Measurements from ENCODE around the gene RPS29. TPM values are rescaled to one million over a fixed set of nuclear protein-coding genes. Genes with fewer than 3 reads are reported as not detected.

RPS29 gene
- total and polyA plus RNA-seq, 9 of the 15 experiments (the other 6 are each of a cell fraction or from before 2014, with no cell fraction given), result 1,545 to 5,012 (median 2,448) TPM

- TF ChIP-seq PCBP2 (IDR thresholded peaks at IDR 0.05; ENCODE audit: low read depth, low read length, poor library complexity, severe bottlenecking) (no peak), MLX (CRISPR knock-in tag; conservative IDR thresholded peaks at IDR 0.05) (no peak)
- BruUV-seq (replicated peaks), result no TSS peak
- ChIA-PET POLR2A (interaction anchor here (0.6 kb wide), 1 partner anchor 224 kb away, joined by 4 read pairs; no protein-coding TSS in a partner anchor), CTCF (ENCODE audit: low intra/inter-chr PET ratio) (no interaction called here)
- no peaks in the 10 kb centered on the region for H3K79me2 ChIP-seq (ENCODE audit: control insufficient read depth, insufficient read depth, low read length)
- H3K4me3 ChIP-seq, result no peak overlapping the region
- no peaks in the 10 kb centered on the region for H3K27me3 ChIP-seq (ENCODE audit: control insufficient read depth in 2 of 2, insufficient read depth in 2 of 2, low read length in 2 of 2)
- H3K9me1 ChIP-seq (ENCODE audit: control insufficient read depth, insufficient read depth, low read length), result no peaks in the 10 kb centered on the region
- no peaks in the 10 kb centered on the region for H3K4me1 ChIP-seq (replicated peaks in 1 of 2; ENCODE audit: control insufficient read depth in 2 of 2, insufficient read depth in 2 of 2, low read length in 2 of 2)
- intact Hi-C loops (cut with micrococcal nuclease) (no loop called here), in situ Hi-C loops (cut with MboI) (no loop called here)
- no peaks in the 10 kb centered on the region; the same call in 1 of the 2 replicates for H4K20me1 ChIP-seq (replicated peaks; ENCODE audit: control insufficient read depth, insufficient read depth, low read length)
- no peaks in the 10 kb centered on the region for H3K36me3 ChIP-seq (ENCODE audit: control insufficient read depth, insufficient read depth, low read length)
- H3K9me3 ChIP-seq (replicated peaks; ENCODE audit: control insufficient read depth, insufficient read depth, low read depth, low read length), result no peaks in the 10 kb centered on the region
- H3K4me2 ChIP-seq (ENCODE audit: insufficient read depth, low read length), result no peak overlapping the region
- no peak for FAIRE-seq
- H2AFZ ChIP-seq (ENCODE audit: low read depth, low read length), result no peak overlapping the region
- no peak for ATAC-seq
- WGBS (ENCODE audit: insufficient coverage, low coverage, missing lambda C conversion rate), result 18% methylated on average over 3 of the region's 3 CpGs
- no peak for DNase-seq (ENCODE audit: extremely low read depth in 1 of 4, low spot score in 3 of 4)
- H3K9ac ChIP-seq (ENCODE audit: insufficient read depth in 1 of 2, low read depth in 2 of 2, low read length in 2 of 2), result no peak overlapping the region
- no peak overlapping the region for H3K27ac ChIP-seq (ENCODE audit: extremely low read depth, low read depth, low read length)
These were observed 40.5 kb downstream of the RPS29 start for GRCh38 chr14:49545716-49546115.

DNA sequence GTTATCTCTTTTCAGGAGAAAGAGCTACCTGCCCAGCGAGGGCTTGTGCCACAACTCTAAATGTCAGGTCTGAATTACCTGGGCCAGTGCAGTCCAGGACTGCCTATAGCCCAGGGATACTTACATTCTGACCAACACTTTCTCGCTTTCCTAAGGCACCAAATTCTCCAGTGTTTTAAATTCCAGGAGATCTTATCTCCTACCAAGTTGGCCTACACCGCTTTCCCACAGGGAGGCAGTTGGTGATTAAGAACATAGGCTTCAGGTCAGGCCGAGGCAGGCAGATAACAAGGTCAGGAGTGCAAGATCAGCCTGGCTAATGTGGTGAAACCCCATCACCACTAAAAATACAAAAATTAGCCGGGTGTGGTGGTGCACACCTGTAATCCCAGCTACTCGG is 41.1 kb downstream of the RPS29 start:
- in situ Hi-C loops (cut with MboI), result no loop called here
- ChIA-PET POLR2A (no interaction called here), CTCF (ENCODE audit: low intra/inter-chr PET ratio) (interaction anchor here (0.5 to 0.6 kb wide), 2 partner anchors 10 to 27 kb away, joined by 3 to 4 read pairs; no protein-coding TSS in a partner anchor)
- Histone ChIP-seq H3K79me2 (ENCODE audit: control insufficient read depth, insufficient read depth, low read length) (no peaks in the 10 kb centered on the region), H3K9ac (ENCODE audit: insufficient read depth in 1 of 2, low read depth in 2 of 2, low read length in 2 of 2) (no peak overlapping the region), H3K4me1 (replicated peaks in 1 of 2; ENCODE audit: control insufficient read depth in 2 of 2, insufficient read depth in 2 of 2, low read length in 2 of 2) (no peaks in the 10 kb centered on the region), H4K20me1 (replicated peaks; ENCODE audit: control insufficient read depth, insufficient read depth, low read length) (no peaks in the 10 kb centered on the region; the same call in 1 of the 2 replicates), H3K36me3 (ENCODE audit: control insufficient read depth, insufficient read depth, low read length) (no peaks in the 10 kb centered on the region), H3K9me1 (ENCODE audit: control insufficient read depth, insufficient read depth, low read length) (no peaks in the 10 kb centered on the region), H3K27ac (ENCODE audit: extremely low read depth, low read depth, low read length) (no peak overlapping the region), H3K4me2 (ENCODE audit: insufficient read depth, low read length) (no peak overlapping the region), H3K4me3 (no peak overlapping the region), H2AFZ (ENCODE audit: low read depth, low read length) (no peak overlapping the region), H3K27me3 (ENCODE audit: control insufficient read depth in 2 of 2, insufficient read depth in 2 of 2, low read length in 2 of 2) (no peaks in the 10 kb centered on the region), H3K9me3 (replicated peaks; ENCODE audit: control insufficient read depth, insufficient read depth, low read depth, low read length) (no peaks in the 10 kb centered on the region)
- ATAC-seq (no peak; the same call in 2 of the 3 replicates), DNase-seq (ENCODE audit: extremely low read depth in 1 of 4, low spot score in 3 of 4) (no peak), FAIRE-seq (no peak)
- intact Hi-C loops (cut with micrococcal nuclease), result no loop called here
- 0% methylated on average over 5 of the region's 6 CpGs for WGBS (ENCODE audit: insufficient coverage, low coverage, missing lambda C conversion rate)
- BruUV-seq (replicated peaks), result no TSS peak
- no peak for TF ChIP-seq FOXK1 (CRISPR knock-in tag; IDR thresholded peaks at IDR 0.05; ENCODE audit: borderline replicate concordance)
- TF ChIP-seq SRF (CRISPR knock-in tag; IDR thresholded peaks at IDR 0.05), result no peak
- no peak for TF ChIP-seq RAD21 (CRISPR knock-in tag; conservative IDR thresholded peaks at IDR 0.05 in 1 of 2, IDR thresholded peaks at IDR 0.05 in 1 of 2)
- TF ChIP-seq PHF8 (IDR thresholded peaks at IDR 0.05; ENCODE audit: borderline replicate concordance, low read length), result no peak
- TF ChIP-seq ZBTB1 (CRISPR knock-in tag; IDR thresholded peaks at IDR 0.05; ENCODE audit: borderline replicate concordance, low read depth), result no peak
- no peak for TF ChIP-seq KLF6 (CRISPR knock-in tag; IDR thresholded peaks at IDR 0.05; ENCODE audit: borderline replicate concordance)
- no peak for TF ChIP-seq NR4A1 (CRISPR knock-in tag; IDR thresholded peaks at IDR 0.05)
- no peak for TF ChIP-seq NR4A1 (tag; IDR thresholded peaks at IDR 0.05)
- no peak for TF ChIP-seq THRAP3 (IDR thresholded peaks at IDR 0.05; ENCODE audit: borderline replicate concordance)
- no peak for TF ChIP-seq EGR1 (conservative IDR thresholded peaks at IDR 0.05)
- no peak for TF ChIP-seq POU5F1 (IDR thresholded peaks at IDR 0.05; ENCODE audit: borderline replicate concordance, low read depth, low read length, partially characterized antibody)
- TF ChIP-seq HCFC1 (IDR thresholded peaks at IDR 0.05; ENCODE audit: low read depth, low read length), result no peak
- TF ChIP-seq RFX7 (CRISPR knock-in tag; IDR thresholded peaks at IDR 0.05), result no peak
- TF ChIP-seq L3MBTL2 (IDR thresholded peaks at IDR 0.05), result no peak
